A549 (cell line): ENCODE results near the gene HECTD2. TPM values are rescaled to one million over a fixed set of nuclear protein-coding genes. Genes with fewer than 3 reads are reported as not detected.

Source experiments
- ATAC-seq, 2 experiments: fragments of 200-7000 bp in 1 of 2; fragments of >200 bp in 1 of 2; cut with Nextera tagmentation in 1 of 2; cut with Tn5 transposase in 1 of 2; 3 replicates each; pipeline versions ENCODE4 v1.8.0 to v1.9.1; 2018 to 2020; ENCODE audit warnings: mild to moderate bottlenecking in 1 of 2, moderate library complexity in 1 of 2
- CTCF ChIA-PET: fragments of 300-600 bp; sonication (Branson Sonifier 250); formaldehyde crosslinking; extraction: SDS; loops from one replicate; lab custom pipeline; 2021; ENCODE audit warnings: antibody characterized with exemption, inconsistent platforms; lab: Yijun Ruan, JAX
- POLR2A ChIA-PET: fragments of 350-600 bp; formaldehyde crosslinking; extraction: SDS; loops from one replicate; lab custom pipeline; 2021; ENCODE audit warnings: antibody characterized with exemption, inconsistent platforms; lab: Yijun Ruan, JAX
- DNase-seq, 2 experiments: peaks; one replicate each; pipeline versions ENCODE4 v3.0.0 to v3.0.0-alpha.2; 2011 to 2016; ENCODE audit warnings: low read depth in 1 of 2, low spot score in 1 of 2
- FAIRE-seq: peaks from 2 replicates; lab custom pipeline; 2011; peaks lifted over from hg19 to GRCh38; lab: Jason Lieb, UNC
- H3K27ac ChIP-seq, 2 experiments: fragments of >200 bp; sonication (Bioruptor Twin); formaldehyde crosslinking; 3 replicates each; pipeline ENCODE4 v1.5.1; 2016 to 2017
- H3K4me1 ChIP-seq: fragments of >200 bp; sonication (Bioruptor Twin); formaldehyde crosslinking; 3 replicates; pipeline ENCODE4 v1.6.1; 2016
- H3K4me2 ChIP-seq: fragments of >200 bp; sonication (Bioruptor Twin); formaldehyde crosslinking; 3 replicates; pipeline ENCODE4 v1.6.1; 2016
- H3K4me3 ChIP-seq: fragments of >200 bp; sonication (Bioruptor Twin); formaldehyde crosslinking; 3 replicates; pipeline ENCODE4 v1.5.1; 2016
- H3K9me3 ChIP-seq: fragments of >200 bp; sonication (Bioruptor Twin); formaldehyde crosslinking; 3 replicates; pipeline ENCODE4 v1.6.1; 2016
- EHF ChIP-seq: fragments of 250-450 bp; sonication (Bioruptor Pico); IDR thresholded peaks from 2 replicates; pipeline ENCODE4 v1.5.0; 2020; ENCODE audit warnings: mild to moderate bottlenecking
- EHMT2 ChIP-seq: fragments of 200-600 bp; sonication (generic); IDR thresholded peaks from 2 replicates; pipeline ENCODE4 v1.6.1; 2016; ENCODE audit warnings: antibody characterized with exemption, low read depth, mild to moderate bottlenecking, moderate library complexity
- EP300 ChIP-seq, 2 experiments: fragments of >200 bp; sonication (Bioruptor Twin); formaldehyde crosslinking; IDR thresholded peaks; 2 replicates in 1 of 2; 3 replicates in 1 of 2; pipeline ENCODE4 v1.6.1; 2016 to 2017
- FOSB ChIP-seq: fragments of 250-450 bp; sonication (Bioruptor Pico); IDR thresholded peaks from 2 replicates; pipeline ENCODE4 v1.5.0; 2020; ENCODE audit warnings: mild to moderate bottlenecking, moderate library complexity
- FOSL2 ChIP-seq, 2 experiments: fragments of 450-650 bp in 1 of 2; fragments of >200 bp in 1 of 2; sonication (Bioruptor Twin) in 1 of 2; formaldehyde crosslinking; IDR thresholded peaks; 2 replicates each; pipeline versions ENCODE4 v1.5.0 to v1.6.1; 2016 to 2020; ENCODE audit warnings: mild to moderate bottlenecking in 1 of 2, moderate library complexity in 1 of 2
- FOXS1 ChIP-seq: fragments of 250-450 bp; sonication (Bioruptor Pico); IDR thresholded peaks from 2 replicates; pipeline ENCODE4 v1.5.0; 2020; ENCODE audit warnings: mild to moderate bottlenecking, moderate library complexity
- GATA3 ChIP-seq: IDR thresholded peaks from 2 replicates; pipeline ENCODE4 v1.6.1; 2012; ENCODE audit warnings: borderline replicate concordance
- HDAC2 ChIP-seq: fragments of 200-600 bp; sonication (generic); IDR thresholded peaks from 2 replicates; pipeline ENCODE4 v1.6.1; 2016
- HEYL ChIP-seq: fragments of 250-450 bp; sonication (Bioruptor Pico); IDR thresholded peaks from 2 replicates; pipeline ENCODE4 v1.8.0; 2021; ENCODE audit warnings: mild to moderate bottlenecking, moderate library complexity
- HOXB5 ChIP-seq: fragments of 250-450 bp; sonication (Bioruptor Pico); IDR thresholded peaks from 2 replicates; pipeline ENCODE4 v1.5.0; 2020; ENCODE audit warnings: mild to moderate bottlenecking, moderate library complexity
- JUN ChIP-seq, 2 experiments: fragments of >200 bp; sonication (Bioruptor Twin); formaldehyde crosslinking; IDR thresholded peaks; 2 replicates in 1 of 2; 3 replicates in 1 of 2; pipeline ENCODE4 v1.6.1; 2016 to 2017
- KDM5A ChIP-seq: fragments of 200-600 bp; sonication (generic); IDR thresholded peaks from 2 replicates; pipeline ENCODE4 v1.6.1; 2016; ENCODE audit warnings: antibody characterized with exemption, mild to moderate bottlenecking
- MAFK ChIP-seq: fragments of 450-650 bp; IDR thresholded peaks from 2 replicates; pipeline ENCODE4 v1.6.1; 2014; ENCODE audit not compliant: partially characterized antibody
- PHF8 ChIP-seq: fragments of 200-600 bp; sonication (generic); IDR thresholded peaks from 2 replicates; pipeline ENCODE4 v1.6.1; 2016; ENCODE audit warnings: low read depth, mild to moderate bottlenecking, antibody characterized with exemption, moderate library complexity, borderline replicate concordance
- POLR2A ChIP-seq: IDR thresholded peaks from 2 replicates; pipeline ENCODE4 v1.6.1; 2012; ENCODE audit warnings: mild to moderate bottlenecking, low read length
- RAD21 ChIP-seq, 2 experiments: fragments of >200 bp in 1 of 2; sonication (Bioruptor Twin) in 1 of 2; formaldehyde crosslinking in 1 of 2; IDR thresholded peaks in 1 of 2; conservative IDR thresholded peaks in 1 of 2; 2 replicates in 1 of 2; 3 replicates in 1 of 2; pipeline ENCODE4 v1.6.1; 2012 to 2018; ENCODE audit warnings: inconsistent platforms in 1 of 2
- SREBF2 ChIP-seq: fragments of 450-650 bp; IDR thresholded peaks from 2 replicates; pipeline ENCODE4 v1.6.1; 2014; ENCODE audit warnings: mild to moderate bottlenecking, moderate library complexity
- TP53 ChIP-seq: fragments of 250-450 bp; sonication (Bioruptor Pico); IDR thresholded peaks from 2 replicates; pipeline ENCODE4 v1.5.0; 2021; ENCODE audit warnings: mild to moderate bottlenecking, moderate library complexity
- ZC3H11A ChIP-seq: fragments of 450-650 bp; IDR thresholded peaks from 2 replicates; pipeline ENCODE4 v1.6.1; 2014; ENCODE audit warnings: antibody characterized with exemption, mild to moderate bottlenecking
- ZNF302 ChIP-seq: fragments of 250-450 bp; sonication (Bioruptor Pico); IDR thresholded peaks from 2 replicates; pipeline ENCODE4 v1.9.0; 2021; ENCODE audit warnings: inconsistent platforms, mild to moderate bottlenecking, moderate library complexity
- ZSCAN20 ChIP-seq: fragments of 250-450 bp; sonication (Bioruptor Pico); IDR thresholded peaks from 2 replicates; pipeline ENCODE4 v1.8.0; 2022; ENCODE audit warnings: mild to moderate bottlenecking, moderate library complexity
- WGBS: methylation state at CpG from one replicate; pipeline ENCODE4 v1.1.6; 2017; ENCODE audit errors: missing lambda C conversion rate; 5-methylcytosine and 5-hydroxymethylcytosine counted together
- polyA plus RNA-seq, 4 experiments: library from polyadenylated mRNA; depleted of rRNA in 3 of 4; stranded (reverse); fragments of >200 nt; fragmentation: RNase III in 1 of 4; extraction: RNeasy Plus Mini Kit Qiagen cat#74134 plus additional on column Dnase treatment in 1 of 4; gene quantifications; 2 replicates in 3 of 4; 3 replicates in 1 of 4; pipeline ENCODE4 v1.2.3, GENCODE V29; 2011 to 2017
- TF ChIP-seq, protein P1 (sequence below): fragments of 150-350 bp; IDR thresholded peaks from 2 replicates; pipeline ENCODE4 v1.6.1; 2014; ENCODE audit warnings: low read depth, mild to moderate bottlenecking, low read length
- TF ChIP-seq, protein P2 (sequence below): fragments of 450-650 bp; IDR thresholded peaks from 2 replicates; pipeline ENCODE4 v1.6.1; 2014; ENCODE audit warnings: antibody characterized with exemption

HECTD2 gene
- polyA plus RNA-seq, 2 of the 4 experiments (the other 2 are of a cell fraction) = 4.1 to 13.9 TPM

DNA sequence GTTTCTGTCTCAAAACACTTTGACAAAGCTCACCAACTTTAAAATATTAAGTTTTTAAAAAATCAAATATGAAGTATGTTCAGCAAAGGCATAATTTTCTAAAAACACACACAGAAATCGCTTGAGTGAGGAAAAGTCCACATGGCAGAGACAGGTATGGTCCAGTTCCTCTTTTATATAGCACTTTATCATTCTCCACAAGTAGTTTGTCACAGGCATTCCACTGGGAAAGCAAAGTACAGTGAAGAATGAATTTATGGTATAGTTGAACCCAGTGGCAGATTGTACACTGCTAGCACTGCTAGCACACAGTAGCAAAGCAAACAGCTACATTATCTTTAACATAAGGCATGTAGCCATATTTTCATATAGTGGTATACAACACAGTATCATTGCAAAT, 102.3 kb downstream of the HECTD2 start:
- ChIA-PET POLR2A (no interaction called here), CTCF (interaction anchor here (1.2 to 2.3 kb wide), 3 partner anchors 84 to 123 kb away, joined by 3 to 9 read pairs (median 3); no protein-coding TSS in a partner anchor)
- ATAC-seq (peak in 1 of 2 experiments; percentile 20; a peak in 1 of 6 replicates), FAIRE-seq (no peak), DNase-seq (no peak)
- no peak overlapping the region for H3K4me3 ChIP-seq
- 43% methylated on average over 1 of the region's 1 CpG for WGBS
- H3K9me3 ChIP-seq = no peaks in the 10 kb centered on the region; the same call in 2 of the 3 replicates
- H3K4me1 ChIP-seq = peaks cover 43% of the 10 kb centered on the region
- H3K4me2 ChIP-seq = peak overlapping the region; percentile 81
- TF ChIP-seq HOXB5 (no peak), ZSCAN20 (CRISPR knock-in tag) (no peak), HEYL (CRISPR knock-in tag) (no peak), MAFK (no peak), HDAC2 (no peak), EHF (CRISPR knock-in tag) (no peak), FOXS1 (no peak), SREBF2 (no peak), FOSB (CRISPR knock-in tag) (no peak), ZC3H11A (no peak), KDM5A (no peak)
- H3K27ac ChIP-seq = peak overlapping the region; percentile 62 to 78

DNA sequence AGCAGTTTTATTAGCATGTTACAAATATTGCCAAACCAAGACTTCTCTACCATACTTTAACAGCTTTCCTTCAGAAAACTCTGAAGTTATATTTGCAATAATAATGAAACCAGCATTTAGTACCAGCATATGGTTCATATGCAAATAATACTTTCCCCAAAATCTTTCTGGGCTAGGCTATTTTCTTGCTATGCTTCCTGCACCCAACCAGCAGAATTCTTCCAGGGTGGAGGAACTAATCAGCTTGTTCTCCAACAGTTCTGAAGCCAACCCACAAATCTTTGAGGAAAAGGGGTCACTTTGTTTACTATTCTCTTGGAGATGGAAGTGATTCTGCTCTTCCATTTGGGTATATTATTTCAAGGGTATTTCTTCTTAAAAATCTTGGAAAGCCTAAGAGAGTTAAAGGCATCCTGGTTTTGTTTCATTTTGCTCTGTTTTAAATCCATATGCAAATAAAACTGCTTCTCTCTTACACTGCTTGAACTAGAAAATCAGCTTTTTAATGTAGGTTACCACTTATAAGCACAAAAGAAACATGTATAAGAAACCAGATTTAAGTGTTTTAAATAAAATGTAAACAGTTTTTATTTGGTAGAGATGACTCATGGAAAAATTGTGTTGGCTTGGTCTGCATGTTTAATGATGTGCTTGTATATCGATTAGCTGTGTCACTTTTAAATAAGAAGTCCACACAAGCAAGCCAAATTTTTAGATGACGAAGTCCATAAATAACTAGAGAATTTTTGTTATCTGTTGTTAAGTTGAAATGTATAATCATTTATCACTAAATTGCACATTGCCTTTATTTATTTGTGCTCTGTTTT, 103.7 kb downstream of the HECTD2 start:
- peak overlapping the region; percentile 10 to 51; a peak in 3 of 6 replicates for H3K27ac ChIP-seq
- WGBS = 64% methylated on average over 2 of the region's 2 CpGs
- no peak for DNase-seq

DNA sequence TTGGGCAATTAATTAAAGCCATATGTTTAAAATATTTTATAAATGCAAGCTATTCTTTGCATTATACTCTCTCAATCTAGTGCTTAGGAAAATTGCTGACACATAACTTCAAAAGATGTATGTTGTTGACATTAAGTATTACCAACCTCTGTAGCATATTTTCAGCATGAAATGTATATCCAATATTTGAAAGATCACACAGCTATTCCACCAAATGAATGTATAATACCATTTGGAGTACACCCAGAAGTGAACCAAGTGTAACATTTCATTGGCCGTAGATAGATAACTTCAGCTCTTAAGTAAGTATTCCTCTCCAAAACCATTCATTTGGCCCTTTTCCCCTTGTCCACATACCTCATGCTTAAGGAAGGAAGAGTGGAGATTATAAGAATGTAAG, 104.6 kb downstream of the HECTD2 start:
- Histone ChIP-seq H3K9me3 (peaks cover 6% of the 10 kb centered on the region; the same call in 1 of the 3 replicates), H3K27ac (no peak overlapping the region), H3K4me1 (peaks cover 43% of the 10 kb centered on the region), H3K4me3 (no peak overlapping the region), H3K4me2 (peak overlapping the region; percentile 2; the same call in 1 of the 3 replicates)
- WGBS = 92% methylated on average over 1 of the region's 1 CpG
- TF ChIP-seq ZNF302 (CRISPR knock-in tag) (no peak), MAFK (peak; percentile 64)
- FAIRE-seq (no peak), ATAC-seq (no peak), DNase-seq (no peak)
- ChIA-PET CTCF (interaction anchor here (0.7 to 1.0 kb wide), 3 partner anchors 13 to 179 kb away, joined by 3 to 4 read pairs (median 3); no protein-coding TSS in a partner anchor), POLR2A (no interaction called here)

More for the DNA sequence above, 103.7 kb downstream of the HECTD2 start:
- FAIRE-seq = peak; percentile 13
- Histone ChIP-seq H3K4me1 (peaks cover 43% of the 10 kb centered on the region), H3K4me3 (no peak overlapping the region), H3K9me3 (peaks cover 6% of the 10 kb centered on the region; the same call in 1 of the 3 replicates), H3K4me2 (peak overlapping the region; percentile 55)
- POLR2A ChIA-PET = no interaction called here
- ATAC-seq = no peak
- CTCF ChIA-PET = interaction anchor here (0.7 to 2.3 kb wide), 4 partner anchors 13 to 180 kb away, joined by 3 to 9 read pairs (median 3); partner anchors contain the start of gene PPP1R3C
- TF ChIP-seq FOSB (CRISPR knock-in tag) (no peak), FOSL2 (IDR thresholded peaks at IDR 0.05) (no peak), FOSL2 (CRISPR knock-in tag; IDR thresholded peaks at IDR 0.05) (peak; percentile 50)

DNA sequence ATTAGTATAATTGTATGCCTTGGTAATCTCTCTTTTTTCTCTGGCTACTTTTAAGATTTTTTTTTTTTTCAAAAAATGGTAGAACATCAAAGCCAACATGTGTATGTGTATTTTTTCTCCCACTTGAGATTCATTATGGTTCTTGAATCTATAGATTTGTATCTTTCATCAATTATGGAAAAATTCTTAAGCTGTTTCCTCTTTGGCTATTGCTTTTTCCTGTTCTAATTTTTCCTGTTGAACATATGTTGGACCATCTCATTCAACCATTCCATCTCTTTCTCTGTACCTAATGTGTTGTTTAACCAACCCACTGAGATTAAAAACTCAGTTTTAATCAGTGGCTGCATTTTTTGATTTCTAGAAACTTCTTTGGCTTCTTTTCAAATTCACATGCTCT, 107.2 kb downstream of the HECTD2 start:
- H3K4me3 ChIP-seq = no peak overlapping the region

DNA sequence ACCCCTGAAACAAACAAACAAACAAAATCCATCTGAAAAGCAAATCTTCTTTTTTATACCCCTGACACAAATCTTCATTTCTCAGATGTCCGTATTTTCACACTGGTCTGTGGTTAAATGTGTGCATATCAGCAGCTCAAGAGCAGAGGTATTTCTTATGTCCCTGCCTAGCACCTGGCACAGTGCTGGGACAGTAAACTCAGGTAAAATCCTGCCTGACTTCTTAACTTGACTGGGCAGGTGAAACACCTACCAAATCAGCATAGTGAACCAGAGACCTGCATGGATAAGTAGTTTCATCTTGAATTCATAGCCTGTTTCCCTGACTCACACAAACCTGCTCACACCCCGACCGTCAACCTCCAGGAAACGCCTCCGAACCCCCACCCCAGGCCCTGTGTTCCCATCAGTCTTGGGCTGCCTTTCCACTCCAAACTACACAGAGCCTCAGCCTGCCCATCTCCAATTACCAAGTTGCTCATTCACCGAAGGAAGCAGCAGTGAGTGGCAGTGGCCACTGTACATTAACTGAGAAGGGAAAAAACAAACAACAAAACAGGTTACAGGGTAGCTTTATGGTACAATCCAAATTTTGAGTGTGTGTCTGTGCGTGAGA, 109.9 kb downstream of the HECTD2 start:
- no peak for FAIRE-seq
- CTCF ChIA-PET = interaction anchor here (0.7 to 0.8 kb wide), 2 partner anchors 8 to 16 kb away, joined by 3 read pairs; no protein-coding TSS in a partner anchor
- TF ChIP-seq HOXB5 (no peak), EP300 (IDR thresholded peaks at IDR 0.05) (no peak), TP53 (CRISPR knock-in tag) (no peak), POLR2A (no peak), GATA3 (no peak), HEYL (CRISPR knock-in tag) (no peak), RAD21 (conservative IDR thresholded peaks at IDR 0.05 in 1 of 2, IDR thresholded peaks at IDR 0.05 in 1 of 2) (no peak), JUN (IDR thresholded peaks at IDR 0.05) (no peak), EHMT2 (no peak), ZSCAN20 (CRISPR knock-in tag) (no peak)
- TF ChIP-seq, protein P1, sequence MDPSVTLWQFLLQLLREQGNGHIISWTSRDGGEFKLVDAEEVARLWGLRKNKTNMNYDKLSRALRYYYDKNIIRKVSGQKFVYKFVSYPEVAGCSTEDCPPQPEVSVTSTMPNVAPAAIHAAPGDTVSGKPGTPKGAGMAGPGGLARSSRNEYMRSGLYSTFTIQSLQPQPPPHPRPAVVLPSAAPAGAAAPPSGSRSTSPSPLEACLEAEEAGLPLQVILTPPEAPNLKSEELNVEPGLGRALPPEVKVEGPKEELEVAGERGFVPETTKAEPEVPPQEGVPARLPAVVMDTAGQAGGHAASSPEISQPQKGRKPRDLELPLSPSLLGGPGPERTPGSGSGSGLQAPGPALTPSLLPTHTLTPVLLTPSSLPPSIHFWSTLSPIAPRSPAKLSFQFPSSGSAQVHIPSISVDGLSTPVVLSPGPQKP = no peak
- TF ChIP-seq, protein P2, sequence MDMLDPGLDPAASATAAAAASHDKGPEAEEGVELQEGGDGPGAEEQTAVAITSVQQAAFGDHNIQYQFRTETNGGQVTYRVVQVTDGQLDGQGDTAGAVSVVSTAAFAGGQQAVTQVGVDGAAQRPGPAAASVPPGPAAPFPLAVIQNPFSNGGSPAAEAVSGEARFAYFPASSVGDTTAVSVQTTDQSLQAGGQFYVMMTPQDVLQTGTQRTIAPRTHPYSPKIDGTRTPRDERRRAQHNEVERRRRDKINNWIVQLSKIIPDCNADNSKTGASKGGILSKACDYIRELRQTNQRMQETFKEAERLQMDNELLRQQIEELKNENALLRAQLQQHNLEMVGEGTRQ = no peak

More for the DNA sequence above, 107.2 kb downstream of the HECTD2 start:
- Histone ChIP-seq H3K9me3 (peaks cover 6% of the 10 kb centered on the region; the same call in 1 of the 3 replicates), H3K4me2 (no peak overlapping the region), H3K4me1 (peaks cover 26% of the 10 kb centered on the region), H3K27ac (no peak overlapping the region)
- CTCF ChIA-PET = interaction anchor here (0.6 to 0.7 kb wide), 2 partner anchors 122 to 240 kb away, joined by 3 to 4 read pairs; no protein-coding TSS in a partner anchor
- TF ChIP-seq MAFK (no peak), PHF8 (no peak)
- FAIRE-seq = peak; percentile 7
- POLR2A ChIA-PET = no interaction called here
- no peak for DNase-seq
- no peak for ATAC-seq

More for the DNA sequence above, 109.9 kb downstream of the HECTD2 start:
- WGBS = 89% methylated on average over 7 of the region's 7 CpGs
- Histone ChIP-seq H3K4me2 (no peak overlapping the region), H3K4me1 (peaks cover under 1% of the 10 kb centered on the region; the same call in 1 of the 3 replicates), H3K9me3 (peaks cover 6% of the 10 kb centered on the region; the same call in 1 of the 3 replicates), H3K27ac (no peak overlapping the region), H3K4me3 (no peak overlapping the region)
- DNase-seq (no peak), ATAC-seq (no peak)
- POLR2A ChIA-PET = no interaction called here
